GM12872 (cell line): ENCODE results near the gene CGB1.

Source experiments
- TF ChIP-seq, protein P1 (sequence below): IDR thresholded peaks from 3 replicates; pipeline ENCODE4 v1.5.1; 2011; ENCODE audit warnings: low read depth, mild to moderate bottlenecking, low read length, moderate library complexity; ENCODE audit not compliant: insufficient read depth

Gene CGB1

DNA sequence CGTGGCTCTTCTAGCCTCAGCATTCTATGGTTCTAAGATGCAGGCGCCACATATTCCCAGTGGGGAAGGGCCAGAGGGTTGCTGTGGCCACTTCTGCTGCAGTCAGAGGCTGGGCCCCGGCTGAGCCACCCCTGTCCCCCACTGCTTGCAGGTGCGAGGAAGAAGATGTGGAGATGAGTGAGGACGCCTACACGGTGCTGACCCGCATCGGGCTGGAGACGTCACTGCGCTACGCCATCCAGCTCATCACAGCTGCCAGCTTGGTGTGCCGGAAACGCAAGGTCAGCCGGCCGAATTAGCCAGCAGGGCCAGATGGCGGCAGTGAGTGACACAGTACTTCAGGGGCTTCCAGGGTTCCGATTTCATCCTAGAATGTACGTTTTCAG is 21.8 kb downstream of the CGB1 start:
- TF ChIP-seq, protein P1, sequence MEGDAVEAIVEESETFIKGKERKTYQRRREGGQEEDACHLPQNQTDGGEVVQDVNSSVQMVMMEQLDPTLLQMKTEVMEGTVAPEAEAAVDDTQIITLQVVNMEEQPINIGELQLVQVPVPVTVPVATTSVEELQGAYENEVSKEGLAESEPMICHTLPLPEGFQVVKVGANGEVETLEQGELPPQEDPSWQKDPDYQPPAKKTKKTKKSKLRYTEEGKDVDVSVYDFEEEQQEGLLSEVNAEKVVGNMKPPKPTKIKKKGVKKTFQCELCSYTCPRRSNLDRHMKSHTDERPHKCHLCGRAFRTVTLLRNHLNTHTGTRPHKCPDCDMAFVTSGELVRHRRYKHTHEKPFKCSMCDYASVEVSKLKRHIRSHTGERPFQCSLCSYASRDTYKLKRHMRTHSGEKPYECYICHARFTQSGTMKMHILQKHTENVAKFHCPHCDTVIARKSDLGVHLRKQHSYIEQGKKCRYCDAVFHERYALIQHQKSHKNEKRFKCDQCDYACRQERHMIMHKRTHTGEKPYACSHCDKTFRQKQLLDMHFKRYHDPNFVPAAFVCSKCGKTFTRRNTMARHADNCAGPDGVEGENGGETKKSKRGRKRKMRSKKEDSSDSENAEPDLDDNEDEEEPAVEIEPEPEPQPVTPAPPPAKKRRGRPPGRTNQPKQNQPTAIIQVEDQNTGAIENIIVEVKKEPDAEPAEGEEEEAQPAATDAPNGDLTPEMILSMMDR, result no peak

DNA sequence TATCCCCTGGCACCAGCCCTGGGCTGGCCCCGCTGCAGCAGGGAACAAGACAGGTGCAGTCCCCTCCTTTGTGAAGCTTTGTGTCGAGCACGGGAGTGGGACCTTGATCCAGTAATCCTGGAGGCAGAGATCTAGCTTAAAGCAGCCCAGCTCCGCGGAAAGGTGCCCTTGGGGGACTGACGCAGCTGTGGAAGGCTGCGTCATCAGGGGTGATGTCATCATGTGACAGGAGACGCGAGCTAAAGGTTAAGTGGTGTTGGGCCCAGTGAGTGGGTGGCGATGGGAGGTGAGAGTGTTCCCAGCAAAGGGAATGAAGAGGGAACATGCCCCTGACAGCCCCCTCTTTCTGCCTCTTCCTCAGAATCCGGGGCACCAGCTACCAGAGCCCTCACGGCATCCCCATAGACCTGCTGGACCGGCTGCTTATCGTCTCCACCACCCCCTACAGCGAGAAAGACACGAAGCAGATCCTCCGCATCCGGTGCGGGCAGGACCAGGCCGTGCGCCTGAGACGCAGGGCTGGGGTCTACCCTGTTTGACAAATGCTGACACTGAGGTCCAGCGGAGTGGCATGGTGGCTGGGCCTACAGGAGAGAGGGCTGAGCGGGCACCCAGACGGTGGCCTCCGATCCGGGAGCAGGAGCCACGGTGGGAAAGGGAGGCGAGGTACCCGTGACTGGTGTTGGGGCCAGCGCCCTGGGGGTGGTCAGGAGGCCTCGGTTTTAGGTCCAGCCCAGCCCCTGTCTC is 22.4 kb downstream of the CGB1 start:
- TF ChIP-seq, protein P1, result no peak

DNA sequence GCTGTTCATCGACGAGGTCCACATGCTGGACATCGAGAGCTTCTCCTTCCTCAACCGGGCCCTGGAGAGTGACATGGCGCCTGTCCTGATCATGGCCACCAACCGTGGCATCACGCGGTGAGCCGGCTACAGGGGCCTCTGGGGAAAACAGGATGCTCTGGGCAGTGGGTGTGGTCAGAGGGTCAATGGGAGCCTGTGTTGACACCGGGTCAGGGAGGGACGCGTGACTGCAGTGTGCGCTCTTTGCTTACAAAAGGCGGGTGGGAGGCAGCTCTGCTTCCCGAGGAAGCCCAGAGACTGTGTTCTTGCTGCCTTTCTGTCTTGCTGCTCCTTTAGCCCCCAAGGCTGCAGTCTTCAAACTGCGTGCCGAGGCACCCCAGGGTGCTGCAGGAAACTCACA is 25.5 kb downstream of the CGB1 start:
- TF ChIP-seq, protein P1, result no peak

DNA sequence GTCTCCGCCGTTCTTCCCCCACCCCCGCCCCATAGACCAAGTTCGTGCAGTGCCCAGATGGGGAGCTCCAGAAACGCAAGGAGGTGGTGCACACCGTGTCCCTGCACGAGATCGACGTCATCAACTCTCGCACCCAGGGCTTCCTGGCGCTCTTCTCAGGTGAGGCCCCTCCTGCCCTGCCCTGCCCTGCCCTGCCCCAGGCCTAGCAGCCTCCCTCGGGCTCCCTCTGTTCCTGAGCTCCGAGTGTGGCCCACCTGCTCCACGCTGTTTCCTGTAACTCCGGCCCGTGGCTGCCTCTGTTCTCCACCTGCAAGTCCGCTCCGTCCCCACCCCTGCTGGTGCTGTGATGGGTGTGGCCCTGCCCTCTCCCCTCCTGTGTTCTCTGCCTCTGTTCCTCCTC is 26.2 kb downstream of the CGB1 start:
- TF ChIP-seq, protein P1, result no peak

DNA sequence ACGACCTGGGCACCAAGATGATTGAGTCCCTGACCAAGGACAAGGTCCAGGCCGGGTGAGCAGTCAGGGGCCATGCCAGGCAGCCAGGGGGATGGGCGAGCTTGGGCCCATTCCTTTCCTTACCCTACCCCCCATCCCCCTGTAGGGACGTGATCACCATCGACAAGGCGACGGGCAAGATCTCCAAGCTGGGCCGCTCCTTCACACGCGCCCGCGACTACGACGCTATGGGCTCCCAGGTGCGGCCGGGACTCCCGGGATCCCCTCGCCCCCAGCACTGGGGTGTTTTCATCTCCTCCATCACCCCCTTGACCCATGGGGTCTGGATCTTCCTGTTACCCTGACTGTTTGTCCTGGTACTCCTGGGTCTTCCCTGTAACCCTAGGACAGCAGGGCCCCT is 26.9 kb downstream of the CGB1 start:
- TF ChIP-seq, protein P1, result no peak

DNA sequence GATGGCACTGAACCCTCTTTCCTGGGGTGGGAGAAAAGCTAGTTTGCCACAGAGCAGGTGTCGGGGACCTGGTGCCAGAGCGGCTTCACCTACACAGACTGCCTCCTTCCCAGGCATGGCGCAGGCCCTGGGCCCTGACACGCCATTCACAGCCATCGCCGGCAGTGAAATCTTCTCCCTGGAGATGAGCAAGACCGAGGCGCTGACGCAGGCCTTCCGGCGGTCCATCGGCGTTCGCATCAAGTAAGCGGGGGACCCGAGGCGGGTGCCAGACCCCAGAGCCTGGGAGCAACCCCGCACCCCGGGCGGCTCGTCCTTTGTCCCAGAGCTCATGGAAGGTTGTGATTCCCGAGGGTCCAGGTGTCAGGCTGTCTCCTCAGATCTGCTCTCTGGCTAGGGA is 29.8 kb downstream of the CGB1 start:
- TF ChIP-seq, protein P1, result no peak

DNA sequence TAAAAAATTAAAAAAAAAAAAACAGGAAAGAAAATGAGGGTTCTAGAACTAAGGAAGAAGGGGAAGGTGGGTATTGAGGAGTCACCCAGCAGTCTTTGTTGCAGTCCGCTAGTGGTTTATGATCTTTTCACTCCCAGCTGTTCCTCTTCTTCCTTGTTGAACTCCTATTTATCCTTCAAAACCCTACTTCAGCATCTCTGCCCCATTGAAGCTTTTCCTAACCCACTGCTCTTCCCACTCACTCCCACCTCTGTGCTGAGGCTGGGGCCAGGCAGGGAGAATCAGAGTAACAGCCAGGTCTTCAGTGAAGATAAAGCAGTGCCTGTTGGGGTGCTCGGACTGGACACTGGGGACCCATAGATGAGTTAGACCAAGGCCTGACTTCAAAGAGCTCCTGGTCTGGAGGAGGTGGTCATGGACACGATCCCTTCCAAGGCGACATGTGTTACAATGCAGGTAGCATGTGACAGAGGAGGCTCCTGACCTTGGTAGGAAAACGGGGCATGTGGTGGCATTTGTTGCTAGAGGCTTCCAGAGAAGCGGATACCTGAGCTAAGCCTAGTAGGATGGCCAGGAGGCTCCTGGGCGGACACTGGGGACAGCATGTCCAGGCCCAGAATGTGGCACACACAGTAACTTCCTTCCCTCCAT is 31.6 kb downstream of the CGB1 start:
- TF ChIP-seq, protein P1, result no peak
